ENCODE measurements around the gene MT1H.
"Not testable (repeated sequence)": the region's sequence is repeated elsewhere in the genome, so short reads cannot be mapped to it uniquely, and the experiment has no call there.

Gene MT1H

GRCh38 chr16:56709443-56710040 is 39.9 kb downstream of the MT1H start:
- no peak for DNase-seq
- peaks cover 4% of the 10 kb centered on the region for H3K4me1 ChIP-seq
- no peak overlapping the region for H3K4me3 ChIP-seq (ENCODE audit: low read depth, low read length)
- TF ChIP-seq CTCF (IDR thresholded peaks at IDR 0.05; ENCODE audit: low read depth, low read length) = no peak
- H3K36me3 ChIP-seq = no peaks in the 10 kb centered on the region
- H3K9me3 ChIP-seq = no peaks in the 10 kb centered on the region
- H3K27me3 ChIP-seq = no peaks in the 10 kb centered on the region

- DNase-seq = no peak
- no peaks in the 10 kb centered on the region for H3K9me3 ChIP-seq
- no peaks in the 10 kb centered on the region for H3K27me3 ChIP-seq
- no peak overlapping the region for H3K4me3 ChIP-seq (ENCODE audit: low read depth, low read length)
- peaks cover 4% of the 10 kb centered on the region for H3K4me1 ChIP-seq
- H3K36me3 ChIP-seq = no peaks in the 10 kb centered on the region
- TF ChIP-seq CTCF (IDR thresholded peaks at IDR 0.05; ENCODE audit: low read depth, low read length) = no peak
Measured at GRCh38 chr16:56710181-56710737, 40.6 kb downstream of the MT1H start.

- Histone ChIP-seq H3K9me3 (no peaks in the 10 kb centered on the region), H3K4me3 (ENCODE audit: low read depth, low read length) (no peak overlapping the region), H3K27me3 (no peaks in the 10 kb centered on the region), H3K36me3 (no peaks in the 10 kb centered on the region), H3K4me1 (peaks cover 4% of the 10 kb centered on the region)
- TF ChIP-seq CTCF (IDR thresholded peaks at IDR 0.05; ENCODE audit: low read depth, low read length) = no peak
- DNase-seq = no peak
Measured at GRCh38 chr16:56711862-56712261, 42.2 kb downstream of the MT1H start.

GRCh38 chr16:56713794-56714193 is 44.2 kb downstream of the MT1H start:
- Histone ChIP-seq H3K9me3 (no peaks in the 10 kb centered on the region), H3K4me3 (ENCODE audit: low read depth, low read length) (no peak overlapping the region), H3K27me3 (no peaks in the 10 kb centered on the region), H3K36me3 (no peaks in the 10 kb centered on the region), H3K4me1 (peaks cover under 1% of the 10 kb centered on the region; the same call in 1 of the 2 replicates)
- no peak for DNase-seq
- TF ChIP-seq CTCF (IDR thresholded peaks at IDR 0.05; ENCODE audit: low read depth, low read length) = no peak

GRCh38 chr16:56715126-56715525 is 45.5 kb downstream of the MT1H start:
- no peak for TF ChIP-seq CTCF (IDR thresholded peaks at IDR 0.05; ENCODE audit: low read depth, low read length)
- H3K27me3 ChIP-seq = no peaks in the 10 kb centered on the region
- H3K4me1 ChIP-seq = no peaks in the 10 kb centered on the region
- no peak overlapping the region for H3K4me3 ChIP-seq (ENCODE audit: low read depth, low read length)
- no peaks in the 10 kb centered on the region for H3K9me3 ChIP-seq
- no peaks in the 10 kb centered on the region for H3K36me3 ChIP-seq
- DNase-seq = no peak

GRCh38 chr16:56716761-56717160 is 47.1 kb downstream of the MT1H start:
- no peaks in the 10 kb centered on the region for H3K4me1 ChIP-seq
- H3K27me3 ChIP-seq = no peaks in the 10 kb centered on the region
- no peak for DNase-seq
- no peak for TF ChIP-seq CTCF (IDR thresholded peaks at IDR 0.05; ENCODE audit: low read depth, low read length)
- H3K9me3 ChIP-seq = no peaks in the 10 kb centered on the region
- H3K36me3 ChIP-seq = no peaks in the 10 kb centered on the region
- no peak overlapping the region for H3K4me3 ChIP-seq (ENCODE audit: low read depth, low read length)

GRCh38 chr16:56717532-56717931 is 47.9 kb downstream of the MT1H start:
- DNase-seq; H3K4me1 ChIP-seq; H3K4me3 ChIP-seq (ENCODE audit: low read depth, low read length); H3K27me3 ChIP-seq; H3K36me3 ChIP-seq; H3K9me3 ChIP-seq: not testable (repeated sequence)
